Fibroblast of lung (primary cell): ENCODE data around the gene INPP1.

Experiments
- CTCF ChIP-seq, 2 donors: IDR thresholded peaks in 1 of 2; conservative IDR thresholded peaks in 1 of 2; 1 replicate in 1 of 2; 2 replicates in 1 of 2; pipeline ENCODE4 v1.5.1; 2011 to 2012; ENCODE audit warnings: low read length in 2 of 2, control low read depth in 1 of 2, inconsistent platforms in 1 of 2, low read depth in 1 of 2, mild to moderate bottlenecking in 1 of 2
- EZH2 ChIP-seq: IDR thresholded peaks from 2 replicates; pipeline ENCODE4 v1.5.1; 2012; ENCODE audit warnings: low read length, control low read depth, mild to moderate bottlenecking; ENCODE audit errors: missing control alignments

- TF ChIP-seq CTCF (conservative IDR thresholded peaks at IDR 0.05 in 1 of 2, IDR thresholded peaks at IDR 0.05 in 1 of 2; ENCODE audit: low read depth in 1 of 2, low read length in 2 of 2) (no peak), EZH2 (no peak)
These were observed 10.8 kb downstream of the INPP1 start for GRCh38 chr2:190354003-190354690.
